GM23248 (cell line): ENCODE data around the gene PDGFRA.

Experiments used
- EZH2 ChIP-seq: fragments of 200-600 bp; sonication (generic); IDR thresholded peaks from 2 replicates; pipeline ENCODE4 v1.6.1; 2018; ENCODE audit warnings: antibody characterized with exemption, mild to moderate bottlenecking; ENCODE audit not compliant: insufficient read depth, poor library complexity, severe bottlenecking
- EZH2phosphoT487 ChIP-seq: fragments of 200-600 bp; sonication (generic); IDR thresholded peaks from 2 replicates; pipeline ENCODE4 v1.6.1; 2018; ENCODE audit warnings: antibody characterized with exemption, moderate library complexity, mild to moderate bottlenecking, low read depth; ENCODE audit not compliant: insufficient read depth

- TF ChIP-seq EZH2phosphoT487 (no peak), EZH2 (no peak)
Measured at GRCh38 chr4:54265366-54265765, 36.3 kb downstream of the PDGFRA start.
